Neural crest cell (in vitro differentiated cells): ENCODE measurements around the gene SEC31B. TPM values are rescaled to one million over a fixed set of nuclear protein-coding genes. Genes with fewer than 3 reads are reported as not detected.
A peak's percentile ranks its signal among the peaks of the same experiment; 100 is the strongest.

Experiments used
- DNase-seq: peaks from one replicate; pipeline ENCODE4 v3.0.0; 2021; ENCODE audit warnings: low read depth, mixed read lengths, low spot score
- H3K27ac Mint-ChIP-seq: one replicate; pipeline ENCODE4 v1.8.0; 2021; ENCODE audit warnings: mild to moderate bottlenecking, mixed read lengths; ENCODE audit not compliant: unreplicated experiment
- H3K27me3 Mint-ChIP-seq: 2 replicates; pipeline ENCODE4 v1.8.0; 2021; ENCODE audit warnings: low read depth, mild to moderate bottlenecking, mixed read lengths
- H3K36me3 Mint-ChIP-seq: 2 replicates; pipeline ENCODE4 v1.8.0; 2021; ENCODE audit warnings: low read depth, mild to moderate bottlenecking, mixed read lengths
- H3K4me1 Mint-ChIP-seq: 2 replicates; pipeline ENCODE4 v1.8.0; 2021; ENCODE audit warnings: mixed read lengths
- H3K4me3 Mint-ChIP-seq: one replicate; pipeline ENCODE4 v1.8.0; 2021; ENCODE audit warnings: mild to moderate bottlenecking, mixed read lengths
- H3K9me3 Mint-ChIP-seq: 2 replicates; pipeline ENCODE4 v1.8.0; 2021; ENCODE audit warnings: mixed read lengths
- total RNA-seq: library from RNA; stranded (reverse); gene quantifications from 2 replicates; pipeline ENCODE4 v1.2.1, GENCODE V29; 2021
- TF ChIP-seq, protein P1 (sequence below): fragments of 200-600 bp; sonication (generic); conservative IDR thresholded peaks from 2 replicates; pipeline ENCODE4 v1.5.0; 2021; ENCODE audit warnings: antibody characterized with exemption, mild to moderate bottlenecking

The SEC31B gene
- total RNA-seq, 1 donor from 2014 or later: 18.1 TPM

DNA sequence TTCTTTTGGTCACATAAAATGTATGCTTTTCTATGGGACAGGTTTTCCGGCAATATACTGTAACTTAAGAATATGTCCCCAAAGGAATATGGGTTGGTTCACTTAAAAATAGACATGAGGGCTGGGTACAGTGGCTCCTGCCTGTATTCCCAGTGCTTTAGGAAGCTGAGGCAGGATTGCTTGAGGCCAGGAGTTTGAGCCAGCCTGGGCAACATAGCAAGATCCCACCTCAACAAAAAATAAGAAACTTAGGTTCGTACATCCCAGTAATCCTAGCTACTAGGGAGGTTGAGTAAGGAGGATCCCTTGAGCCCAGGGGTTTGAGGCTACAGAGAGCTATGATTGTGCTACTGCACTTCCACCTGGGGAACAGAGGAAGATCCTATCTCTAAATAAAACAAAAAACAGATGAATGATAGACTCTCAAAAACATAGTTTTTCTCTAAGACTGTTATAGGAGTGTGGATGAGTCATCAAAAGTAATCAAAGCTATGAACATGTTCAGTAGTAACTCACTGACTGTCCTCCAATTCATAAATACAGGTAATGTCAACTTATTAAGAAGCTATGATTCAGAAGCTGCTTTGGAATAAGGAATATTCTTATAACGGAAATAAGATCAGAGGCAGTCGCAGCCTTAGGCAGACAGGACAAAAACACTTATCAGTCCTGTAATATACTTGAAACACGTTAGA is 2.6 kb upstream of the SEC31B start:
- DNase-seq: no peak
- Mint-ChIP-seq H3K4me3 (peak overlapping the region; percentile 17), H3K36me3 (peaks cover 5% of the 10 kb centered on the region), H3K9me3 (no peaks in the 10 kb centered on the region), H3K27me3 (peaks cover 7% of the 10 kb centered on the region), H3K4me1 (peaks cover 17% of the 10 kb centered on the region), H3K27ac (no peak overlapping the region)
- TF ChIP-seq, protein P1, sequence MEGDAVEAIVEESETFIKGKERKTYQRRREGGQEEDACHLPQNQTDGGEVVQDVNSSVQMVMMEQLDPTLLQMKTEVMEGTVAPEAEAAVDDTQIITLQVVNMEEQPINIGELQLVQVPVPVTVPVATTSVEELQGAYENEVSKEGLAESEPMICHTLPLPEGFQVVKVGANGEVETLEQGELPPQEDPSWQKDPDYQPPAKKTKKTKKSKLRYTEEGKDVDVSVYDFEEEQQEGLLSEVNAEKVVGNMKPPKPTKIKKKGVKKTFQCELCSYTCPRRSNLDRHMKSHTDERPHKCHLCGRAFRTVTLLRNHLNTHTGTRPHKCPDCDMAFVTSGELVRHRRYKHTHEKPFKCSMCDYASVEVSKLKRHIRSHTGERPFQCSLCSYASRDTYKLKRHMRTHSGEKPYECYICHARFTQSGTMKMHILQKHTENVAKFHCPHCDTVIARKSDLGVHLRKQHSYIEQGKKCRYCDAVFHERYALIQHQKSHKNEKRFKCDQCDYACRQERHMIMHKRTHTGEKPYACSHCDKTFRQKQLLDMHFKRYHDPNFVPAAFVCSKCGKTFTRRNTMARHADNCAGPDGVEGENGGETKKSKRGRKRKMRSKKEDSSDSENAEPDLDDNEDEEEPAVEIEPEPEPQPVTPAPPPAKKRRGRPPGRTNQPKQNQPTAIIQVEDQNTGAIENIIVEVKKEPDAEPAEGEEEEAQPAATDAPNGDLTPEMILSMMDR: no peak

DNA sequence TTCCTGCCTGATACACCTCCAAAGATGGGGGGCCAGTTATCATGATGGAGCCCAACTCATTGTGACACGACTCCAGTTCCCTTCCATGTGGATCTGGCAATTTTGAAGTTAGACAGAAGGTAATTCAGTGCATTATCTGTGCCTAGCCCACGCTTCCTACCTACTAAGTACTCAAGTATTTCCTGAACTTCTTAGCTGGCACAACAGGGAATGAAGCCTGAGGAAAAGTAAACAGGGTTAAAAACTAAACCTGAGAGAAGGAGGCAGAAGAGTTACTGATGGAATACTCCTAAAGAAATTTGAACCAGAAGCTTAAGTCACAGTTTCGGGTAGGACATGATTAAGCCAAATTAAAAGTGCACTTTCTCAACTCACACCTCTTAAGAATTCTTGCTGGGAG is 1.1 kb upstream of the SEC31B start:
- peaks cover 17% of the 10 kb centered on the region for H3K4me1 Mint-ChIP-seq
- H3K4me3 Mint-ChIP-seq: peak overlapping the region; percentile 82
- H3K27ac Mint-ChIP-seq: no peak overlapping the region
- no peaks in the 10 kb centered on the region for H3K9me3 Mint-ChIP-seq
- TF ChIP-seq, protein P1: no peak
- H3K27me3 Mint-ChIP-seq: peaks cover 7% of the 10 kb centered on the region
- DNase-seq: no peak
- H3K36me3 Mint-ChIP-seq: peaks cover 3% of the 10 kb centered on the region

DNA sequence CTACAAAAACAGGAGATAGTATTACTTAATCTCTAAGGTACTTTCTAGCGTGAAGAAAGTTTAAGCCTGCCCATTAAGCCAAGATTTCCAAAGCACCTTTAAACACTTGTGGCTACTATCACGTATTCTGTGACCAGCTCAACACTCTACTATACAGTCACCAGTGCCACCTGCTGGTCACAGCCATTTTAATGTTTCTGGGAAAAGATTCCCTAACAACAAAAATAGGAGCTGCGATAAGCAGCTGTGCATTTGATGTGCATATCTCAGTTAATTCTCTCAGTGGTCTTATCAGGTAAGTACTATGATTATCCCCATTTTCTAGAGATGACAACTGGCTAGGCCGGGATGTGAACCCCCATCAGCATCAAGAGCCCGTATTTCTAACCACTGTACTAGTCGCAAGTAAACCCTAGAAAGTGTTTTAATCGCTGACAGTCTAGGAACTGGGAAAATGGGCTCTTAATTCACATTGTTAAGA is 860 bp downstream of the SEC31B start:
- H3K9me3 Mint-ChIP-seq: no peaks in the 10 kb centered on the region
- H3K27ac Mint-ChIP-seq: no peak overlapping the region
- H3K4me3 Mint-ChIP-seq: peak overlapping the region; percentile 95
- DNase-seq: peak; percentile 83
- H3K27me3 Mint-ChIP-seq: peaks cover 7% of the 10 kb centered on the region
- peaks cover 17% of the 10 kb centered on the region for H3K4me1 Mint-ChIP-seq
- TF ChIP-seq, protein P1: peak; percentile 84
- peaks cover 3% of the 10 kb centered on the region for H3K36me3 Mint-ChIP-seq

GRCh38 chr10:100516847-100517246 is 2.8 kb downstream of the SEC31B start:
- H3K27ac Mint-ChIP-seq: no peak overlapping the region
- H3K27me3 Mint-ChIP-seq: peaks cover 7% of the 10 kb centered on the region
- peak overlapping the region; percentile 32 for H3K4me3 Mint-ChIP-seq
- H3K36me3 Mint-ChIP-seq: peaks cover 3% of the 10 kb centered on the region
- no peak for DNase-seq
- TF ChIP-seq, protein P1: peak; percentile 28
- H3K4me1 Mint-ChIP-seq: peaks cover 17% of the 10 kb centered on the region
- H3K9me3 Mint-ChIP-seq: no peaks in the 10 kb centered on the region

GRCh38 chr10:100515612-100516011 is 4.0 kb downstream of the SEC31B start:
- Mint-ChIP-seq H3K36me3 (peaks cover 3% of the 10 kb centered on the region), H3K9me3 (no peaks in the 10 kb centered on the region)

More at GRCh38 chr10:100515612-100516011, 4.0 kb downstream of the SEC31B start:
- peaks cover 17% of the 10 kb centered on the region for H3K4me1 Mint-ChIP-seq
- no peak for DNase-seq
- H3K4me3 Mint-ChIP-seq: no peak overlapping the region
- no peak overlapping the region for H3K27ac Mint-ChIP-seq
- peaks cover 7% of the 10 kb centered on the region for H3K27me3 Mint-ChIP-seq
- TF ChIP-seq, protein P1: no peak
